Right cardiac atrium (tissue), 5 donors: ENCODE measurements around the gene LSAMP. TPM values are rescaled to one million over a fixed set of nuclear protein-coding genes. Genes with fewer than 3 reads are reported as not detected.

ENCODE experiments used
- ATAC-seq, 2 donors: fragments of 200-7000 bp; cut with Tn5 transposase; one replicate each; pipeline versions ENCODE4 v1.8.0 to v1.9.1; 2020; ENCODE audit warnings: moderate library complexity in 2 of 2, mild to moderate bottlenecking in 1 of 2
- DNase-seq, 3 donors: peaks; one replicate each; pipeline ENCODE4 v3.0.0-alpha.2; 2020
- H3K27ac ChIP-seq: one replicate; pipeline ENCODE4 v1.5.1; 2013; ENCODE audit warnings: mild to moderate bottlenecking, low read length, control low read depth, moderate library complexity
- H3K27me3 ChIP-seq: one replicate; pipeline ENCODE4 v1.6.1; 2013; ENCODE audit not compliant: control insufficient read depth, insufficient read depth
- H3K4me1 ChIP-seq: one replicate; pipeline ENCODE4 v1.6.1; 2013; ENCODE audit warnings: low read length; ENCODE audit not compliant: control insufficient read depth, insufficient read depth
- H3K4me3 ChIP-seq: one replicate; pipeline ENCODE4 v1.5.1; 2013; ENCODE audit warnings: low read length, control low read depth
- H3K9me3 ChIP-seq: one replicate; pipeline ENCODE4 v1.6.1; 2013; ENCODE audit warnings: low read length; ENCODE audit not compliant: control insufficient read depth
- WGBS: extraction: QIAGEN DNeasy Blood & Tissue Kit; methylation state at CpG from one replicate; pipeline ENCODE4 v1.1.7; 2013; 5-methylcytosine and 5-hydroxymethylcytosine counted together
- intact Hi-C, 4 donors: fragments of 100-400 bp; cut with DNase I; formaldehyde crosslinking; loops; one replicate each; pipeline versions ENCODE4 v1.11.0 to v1.14.0; 2022 to 2023
- polyA plus RNA-seq: library from polyadenylated mRNA; stranded (reverse); fragments of 200-250 nt; gene quantifications from one replicate; pipeline ENCODE4 v1.2.3, GENCODE V29; 2013
- total RNA-seq, 4 donors: library from RNA; stranded (reverse); fragmentation: NEBNext Ultra II Directional; extraction: Animal tissue kit (Norgen Biotek cat#: 25700); gene quantifications; one replicate each; pipeline ENCODE4 v1.2.1, GENCODE V29; 2021
- donor health status: healthy with polysubstance abuse.
- donor health status: DM: no; HTN: yes; CAD: no.
- donor health status: DM: no; HTN: no; CAD: no.
- donor health status: DM: no; HTN: yes; CAD: no; lungs with severe emphysema.
- donor health status: DM: yes; HTN: yes; CAD: no.

LSAMP gene
- total and polyA plus RNA-seq, 5 donors: 1.4 to 6.2 (median 3.7) TPM

DNA sequence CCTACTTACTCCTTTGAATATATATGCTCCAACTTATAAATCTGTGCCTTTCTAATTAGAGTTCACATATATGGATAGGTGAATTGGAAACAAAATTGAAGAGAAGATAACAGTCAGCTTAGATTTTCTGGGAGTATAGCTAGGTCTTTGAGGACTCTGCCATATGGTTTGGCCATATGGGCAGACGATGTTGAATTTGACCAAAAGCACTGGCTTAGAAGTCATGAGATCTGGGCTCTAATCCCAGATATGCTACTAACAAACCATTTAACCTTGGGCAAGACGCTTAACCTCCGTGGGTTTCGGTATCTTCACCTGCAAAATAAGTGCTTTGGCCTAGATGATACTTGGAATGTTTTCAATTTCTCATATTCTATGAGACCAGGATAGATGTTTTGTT is 154.1 kb downstream of the LSAMP start:
- no peaks in the 10 kb centered on the region for H3K9me3 ChIP-seq
- DNase-seq (no peak), ATAC-seq (no peak)
- no peak overlapping the region for H3K4me3 ChIP-seq
- H3K4me1 ChIP-seq: no peaks in the 10 kb centered on the region
- no peak overlapping the region for H3K27ac ChIP-seq
- H3K27me3 ChIP-seq: no peaks in the 10 kb centered on the region
- WGBS: 86% methylated on average over 4 of the region's 4 CpGs
- intact Hi-C loops: no loop called here

DNA sequence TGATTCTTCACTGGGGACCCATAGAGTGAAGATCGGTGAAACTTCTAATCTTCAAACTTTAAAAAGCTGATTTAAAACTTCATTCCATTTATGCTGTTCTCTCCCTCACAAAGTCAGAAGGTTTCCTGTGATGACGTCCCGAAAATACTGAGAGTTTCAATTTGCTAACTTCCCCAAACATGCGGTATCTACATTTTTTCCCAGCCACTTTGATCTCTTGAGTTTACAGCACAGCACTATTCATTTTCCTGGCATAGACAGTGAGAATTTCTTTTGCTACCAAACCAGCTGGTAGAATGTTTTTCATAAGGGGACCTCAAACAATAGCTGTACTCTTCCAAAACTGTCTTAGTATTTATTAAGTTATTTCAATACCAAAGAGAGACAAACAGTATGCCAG is 156.8 kb downstream of the LSAMP start:
- Histone ChIP-seq H3K4me3 (no peak overlapping the region), H3K9me3 (no peaks in the 10 kb centered on the region), H3K4me1 (no peaks in the 10 kb centered on the region), H3K27ac (no peak overlapping the region), H3K27me3 (no peaks in the 10 kb centered on the region)
- DNase-seq: no peak
- intact Hi-C loops: no loop called here
- 40% methylated on average over 4 of the region's 4 CpGs for WGBS
- ATAC-seq: no peak

DNA sequence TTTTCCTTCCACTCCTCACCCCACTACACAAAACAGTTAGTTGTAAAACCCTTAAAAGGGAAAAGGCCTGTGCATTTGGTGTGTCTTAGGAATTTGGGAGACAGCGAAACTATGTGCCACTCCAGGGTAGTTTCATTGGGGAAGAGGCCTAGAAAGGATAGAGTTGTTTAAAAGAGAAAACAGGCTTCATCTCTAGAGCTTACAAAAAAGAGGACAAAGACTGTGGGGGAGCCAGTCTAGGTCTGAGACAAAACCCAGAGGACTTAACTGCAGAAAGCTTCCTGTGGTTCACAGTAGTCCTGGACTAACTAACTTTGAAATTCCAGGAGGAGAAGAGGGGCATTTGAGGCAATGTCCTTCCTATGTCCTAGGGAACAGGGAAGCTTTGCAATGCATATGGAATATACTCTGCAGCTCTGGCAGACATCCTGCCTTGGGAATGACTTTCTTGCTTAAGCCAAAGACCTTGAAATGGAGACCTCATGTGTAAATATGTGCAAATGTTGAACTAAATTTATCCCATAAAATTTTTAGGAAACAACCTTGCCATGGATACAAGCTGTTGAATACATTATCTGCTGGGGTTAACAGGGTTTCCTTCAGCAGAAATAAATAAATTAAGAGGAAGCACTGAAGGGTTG is 159.4 kb downstream of the LSAMP start:
- WGBS: 93% methylated on average over 1 of the region's 1 CpG
- no peak overlapping the region for H3K27ac ChIP-seq
- no peaks in the 10 kb centered on the region for H3K27me3 ChIP-seq
- H3K4me1 ChIP-seq: no peaks in the 10 kb centered on the region
- DNase-seq: no peak
- no peaks in the 10 kb centered on the region for H3K9me3 ChIP-seq
- no peak overlapping the region for H3K4me3 ChIP-seq
- ATAC-seq: no peak
- intact Hi-C loops: no loop called here

DNA sequence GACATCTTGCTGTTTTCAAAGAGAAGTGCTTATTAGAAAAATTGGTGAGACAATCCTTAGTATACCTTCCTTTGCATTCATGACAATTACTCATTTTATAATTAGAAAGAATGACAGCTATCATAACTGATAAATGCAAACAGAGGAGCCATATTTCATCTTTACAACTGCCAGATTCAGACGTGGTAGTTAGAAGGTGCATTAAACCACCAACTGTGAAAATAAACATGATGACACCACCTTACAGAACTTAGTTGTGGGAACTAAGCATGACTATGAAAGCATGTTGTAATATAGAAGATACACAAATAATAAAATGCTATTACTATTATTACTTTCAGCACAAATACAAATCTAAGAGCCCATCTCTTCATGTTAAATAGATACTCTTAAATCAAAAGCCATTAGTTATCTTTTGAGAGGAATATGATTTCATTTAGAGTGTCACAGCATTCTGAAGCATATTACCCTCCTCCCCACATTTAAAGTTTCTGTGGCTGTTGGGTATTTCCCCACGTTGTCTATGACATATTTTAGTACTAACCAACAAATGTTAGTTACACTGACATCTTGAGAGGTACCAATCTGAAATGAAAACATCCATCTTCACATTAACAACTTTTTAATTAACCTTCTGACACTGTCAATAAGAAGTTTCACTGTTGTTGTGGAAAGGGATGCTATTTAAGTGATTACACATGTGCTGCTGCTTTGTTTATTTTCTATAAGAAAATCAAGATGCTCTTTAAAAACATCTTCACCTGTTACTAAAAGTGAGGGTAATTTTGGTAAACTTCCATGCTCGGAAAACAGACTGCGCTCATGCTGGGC is 163.8 kb downstream of the LSAMP start:
- intact Hi-C loops: no loop called here
- no peak overlapping the region for H3K4me3 ChIP-seq
- H3K9me3 ChIP-seq: no peaks in the 10 kb centered on the region
- H3K4me1 ChIP-seq: no peaks in the 10 kb centered on the region
- 73% methylated on average over 4 of the region's 4 CpGs for WGBS
- no peak overlapping the region for H3K27ac ChIP-seq
- ATAC-seq (no peak), DNase-seq (no peak)
- H3K27me3 ChIP-seq: no peaks in the 10 kb centered on the region

DNA sequence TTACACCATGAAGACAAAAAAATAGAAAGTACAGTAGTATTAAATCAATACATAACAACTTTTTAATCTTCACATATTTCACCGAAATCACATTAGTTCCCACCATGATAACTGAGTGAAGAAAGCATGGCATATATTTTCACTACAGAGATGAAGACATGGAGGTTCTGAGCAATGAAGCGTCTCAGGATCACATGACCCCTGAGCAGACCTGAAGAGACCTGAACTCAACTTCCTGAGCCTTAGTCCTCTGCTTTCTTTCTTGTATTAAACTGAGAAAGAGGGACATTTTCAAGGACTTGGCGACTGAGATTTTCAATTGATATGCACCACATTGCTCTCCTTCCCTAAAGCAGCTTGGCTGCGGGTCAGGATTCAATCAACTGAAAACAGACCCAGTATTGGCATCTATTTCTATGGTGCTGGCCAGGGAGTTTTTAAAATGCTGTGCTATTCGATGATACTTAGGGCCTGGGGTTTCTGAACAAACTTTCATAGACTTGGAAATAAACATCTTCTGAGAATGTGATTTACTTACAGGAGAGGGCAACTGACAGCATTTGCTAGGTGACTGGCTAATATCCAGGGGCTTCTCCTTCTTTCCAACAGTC is 165.1 kb downstream of the LSAMP start:
- intact Hi-C loops: no loop called here
- Histone ChIP-seq H3K27me3 (no peaks in the 10 kb centered on the region), H3K4me3 (no peak overlapping the region), H3K27ac (no peak overlapping the region), H3K9me3 (no peaks in the 10 kb centered on the region), H3K4me1 (no peaks in the 10 kb centered on the region)
- 60% methylated on average over 5 of the region's 5 CpGs for whole genome bisulfite sequencing
- DNase-seq: peak in 1 of 3 donors; percentile 53
- ATAC-seq: peak in 1 of 2 donors; percentile 51

DNA sequence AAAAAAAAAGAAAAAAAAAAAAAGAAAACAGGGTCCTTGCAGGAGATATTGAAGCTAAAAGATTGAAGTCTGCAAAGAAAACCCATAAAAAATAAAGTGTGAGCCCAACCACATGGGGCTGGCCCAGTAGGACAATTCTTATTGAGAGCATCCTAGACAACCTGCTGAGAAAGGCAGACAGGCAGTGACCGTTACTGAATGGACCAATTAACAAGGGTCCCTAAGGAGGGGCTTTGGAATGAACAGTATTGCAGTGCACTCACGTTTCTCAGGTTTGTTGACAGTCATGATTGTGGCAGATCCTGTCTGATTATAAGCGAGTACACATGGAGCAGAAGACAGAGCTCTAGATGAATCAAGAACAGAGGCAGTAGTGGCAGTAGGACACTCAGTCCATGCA is 168.6 kb downstream of the LSAMP start:
- H3K27ac ChIP-seq: no peak overlapping the region
- DNase-seq (no peak), ATAC-seq (no peak)
- H3K27me3 ChIP-seq: no peaks in the 10 kb centered on the region
- intact Hi-C loops: no loop called here
- H3K9me3 ChIP-seq: no peaks in the 10 kb centered on the region
- no peak overlapping the region for H3K4me3 ChIP-seq
- H3K4me1 ChIP-seq: no peaks in the 10 kb centered on the region
- 69% methylated on average over 3 of the region's 3 CpGs for WGBS

DNA sequence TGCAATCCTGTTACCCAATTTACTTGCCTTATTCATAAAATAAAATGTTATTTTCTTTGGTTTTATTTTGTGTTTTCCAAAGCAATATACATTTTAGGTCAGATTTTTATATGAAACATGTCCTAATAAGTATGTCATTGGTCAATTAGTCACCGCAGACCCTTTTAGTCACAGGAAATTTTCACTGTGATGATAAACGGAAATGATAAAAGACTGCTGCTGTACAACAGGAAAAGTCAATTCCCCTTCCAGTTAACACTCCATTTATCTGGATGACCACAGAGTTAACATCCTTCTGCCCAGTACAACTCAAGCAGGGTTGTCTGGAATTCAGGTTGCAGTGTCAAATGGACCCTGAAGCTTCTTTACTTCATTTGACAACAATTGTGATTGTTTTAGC is 175.2 kb downstream of the LSAMP start:
- 50% methylated on average over 2 of the region's 2 CpGs for WGBS
- Histone ChIP-seq H3K27me3 (no peaks in the 10 kb centered on the region), H3K9me3 (no peaks in the 10 kb centered on the region), H3K27ac (no peak overlapping the region), H3K4me3 (no peak overlapping the region), H3K4me1 (no peaks in the 10 kb centered on the region)
- no peak for DNase-seq
- intact Hi-C loops: no loop called here
- no peak for ATAC-seq

DNA sequence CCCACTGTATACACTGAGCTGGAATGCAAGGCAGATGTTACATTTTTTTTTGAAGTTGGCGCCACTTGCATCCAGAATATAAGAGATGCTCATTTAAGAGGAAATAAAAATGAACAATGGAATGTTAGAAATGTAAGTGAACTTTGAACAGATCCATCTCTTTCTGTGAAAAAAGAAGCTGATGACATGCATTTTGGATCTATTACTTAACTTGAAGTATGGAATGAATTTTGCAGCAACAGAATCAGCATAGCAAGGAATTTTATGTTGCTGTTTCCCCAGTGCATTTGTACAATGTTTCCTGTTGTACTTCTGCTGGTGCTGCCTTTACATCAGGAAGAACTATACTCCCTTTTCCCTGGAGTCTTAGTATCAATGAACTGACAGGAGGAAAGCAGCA is 178.2 kb downstream of the LSAMP start:
- H3K9me3 ChIP-seq: no peaks in the 10 kb centered on the region
- no peak for ATAC-seq

DNA sequence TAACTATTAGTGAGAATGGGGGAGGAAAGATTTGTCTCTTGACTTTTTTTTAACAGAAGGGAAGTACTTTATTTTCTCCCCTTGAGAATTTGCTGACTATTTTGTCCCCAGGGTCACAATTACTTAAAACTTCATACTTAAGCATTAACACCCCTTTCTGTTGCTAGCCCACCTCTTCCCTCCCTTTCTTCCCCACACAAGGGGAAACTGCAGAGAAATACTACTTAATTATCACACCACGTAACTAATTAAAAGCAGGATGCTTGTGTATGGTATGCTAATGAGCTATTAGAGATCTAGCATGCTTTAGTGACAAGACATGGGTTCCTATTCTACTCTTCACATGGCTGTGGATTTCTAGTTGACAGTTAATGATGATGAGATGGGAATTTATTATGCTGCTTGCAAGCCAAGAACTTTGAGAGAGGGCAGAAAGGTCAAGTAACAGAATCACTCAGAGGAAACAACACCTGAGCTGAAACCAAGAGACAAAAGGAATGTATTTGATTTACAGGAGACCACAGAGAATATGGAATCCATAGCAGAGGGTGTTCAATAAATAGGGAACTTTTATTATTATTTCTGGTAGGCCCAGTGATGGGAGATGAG is 179.2 kb downstream of the LSAMP start:
- H3K27ac ChIP-seq: no peak overlapping the region
- H3K4me1 ChIP-seq: no peaks in the 10 kb centered on the region
- H3K4me3 ChIP-seq: no peak overlapping the region
- WGBS: 88% methylated on average over 1 of the region's 1 CpG
- no peak for ATAC-seq
- intact Hi-C loops: no loop called here
- H3K9me3 ChIP-seq: no peaks in the 10 kb centered on the region
- DNase-seq: no peak
- no peaks in the 10 kb centered on the region for H3K27me3 ChIP-seq

More for the DNA sequence above, 178.2 kb downstream of the LSAMP start:
- Histone ChIP-seq H3K27ac (no peak overlapping the region), H3K27me3 (no peaks in the 10 kb centered on the region), H3K4me3 (no peak overlapping the region), H3K4me1 (no peaks in the 10 kb centered on the region)
- intact Hi-C loops: no loop called here
- DNase-seq: no peak
- 90% methylated on average over 1 of the region's 1 CpG for whole genome bisulfite sequencing

DNA sequence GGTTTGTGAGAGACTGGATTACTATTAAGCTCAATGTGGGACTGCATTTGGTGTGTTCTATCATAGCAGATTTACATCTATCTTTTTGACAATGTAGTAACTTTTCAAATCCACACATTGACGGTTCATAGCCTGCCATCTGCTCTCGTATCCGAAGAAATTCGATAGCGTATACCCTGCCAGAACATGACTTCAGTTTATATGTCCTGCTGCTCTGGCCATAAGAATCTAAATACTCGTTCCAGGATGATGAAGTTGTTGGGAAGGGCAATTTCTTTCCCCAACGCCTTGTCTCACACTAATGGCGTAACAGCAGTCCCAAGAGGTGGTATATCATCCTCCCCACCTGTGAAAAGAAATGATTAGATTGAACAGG is 180.0 kb downstream of the LSAMP start:
- DNase-seq (no peak), ATAC-seq (no peak)
- H3K4me1 ChIP-seq: no peaks in the 10 kb centered on the region
- intact Hi-C loops: no loop called here
- no peaks in the 10 kb centered on the region for H3K9me3 ChIP-seq
- H3K4me3 ChIP-seq: no peak overlapping the region
- no peaks in the 10 kb centered on the region for H3K27me3 ChIP-seq
- 78% methylated on average over 8 of the region's 8 CpGs for WGBS
- no peak overlapping the region for H3K27ac ChIP-seq
